ENCODE measurements around the gene AFF1.

Gene AFF1

DNA sequence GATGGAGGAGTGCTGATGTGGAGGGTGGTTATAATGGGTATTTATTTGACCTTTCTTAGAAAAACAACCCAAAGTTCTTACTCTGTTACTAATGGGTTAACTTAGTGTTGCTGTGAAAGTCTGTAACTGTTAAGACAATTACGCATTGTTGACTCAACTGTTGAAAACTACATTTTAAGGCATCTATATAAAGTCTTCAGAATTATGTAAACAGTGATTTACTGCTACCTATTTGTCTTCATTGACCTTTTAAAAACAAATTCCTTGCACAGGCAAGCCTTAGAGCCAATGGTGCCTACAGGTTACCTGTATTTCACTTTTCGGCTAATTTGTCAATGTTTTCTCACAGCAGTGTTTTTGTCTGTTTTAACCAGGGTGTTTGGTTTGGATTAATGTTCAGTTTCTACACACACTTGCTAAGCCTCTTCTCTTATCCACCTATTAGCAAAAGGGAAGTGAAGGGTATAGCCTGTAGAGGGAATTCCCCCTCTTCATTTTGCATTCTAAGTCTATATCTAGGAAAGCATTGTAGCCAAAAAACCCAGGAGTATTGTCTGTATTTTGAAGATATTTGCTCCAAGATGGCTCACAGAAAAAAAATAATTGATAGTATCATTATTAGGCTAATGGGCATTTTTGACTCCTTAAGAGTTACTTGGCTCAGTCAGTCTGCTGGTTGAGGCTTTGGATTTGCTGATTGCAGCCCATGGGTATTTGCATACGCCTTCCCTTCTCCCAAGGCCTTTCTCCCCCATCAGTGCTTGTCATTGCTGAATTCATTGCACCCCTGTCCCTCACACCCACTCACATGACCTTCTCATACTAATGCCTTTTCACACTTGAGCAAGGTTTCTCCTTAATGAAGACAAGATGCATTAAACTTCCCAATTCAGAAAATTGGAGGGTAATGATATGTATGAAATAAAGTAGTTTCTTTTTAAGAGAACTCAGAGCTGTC is 30.5 kb downstream of the AFF1 start:
- Histone ChIP-seq H3K27ac (ENCODE audit: low read depth, low read length) (no peak overlapping the region), H3F3A (ENCODE audit: insufficient read depth) (no peaks in the 10 kb centered on the region), H3K79me2 (ENCODE audit: insufficient read depth, low read length) (no peaks in the 10 kb centered on the region), H3K4me2 (ENCODE audit: low read depth, low read length, poor library complexity, severe bottlenecking) (no peak overlapping the region), H3K4me3 (ENCODE audit: insufficient read depth, low read length, poor library complexity, severe bottlenecking) (no peak overlapping the region), H4K20me1 (ENCODE audit: low read depth, low read length) (no peaks in the 10 kb centered on the region), H3K36me3 (ENCODE audit: low read length) (no peaks in the 10 kb centered on the region), H3K9ac (ENCODE audit: low read length) (no peak overlapping the region), H2AFZ (ENCODE audit: low read depth, low read length, severe bottlenecking) (no peak overlapping the region), H3K9me2 (replicated peaks; ENCODE audit: insufficient read depth, low read length) (no peaks in the 10 kb centered on the region), H3K9me3 (ENCODE audit: insufficient read depth, low read length) (no peaks in the 10 kb centered on the region), H3K27me3 (ENCODE audit: low read length) (no peaks in the 10 kb centered on the region)
- TF ChIP-seq, protein P1, sequence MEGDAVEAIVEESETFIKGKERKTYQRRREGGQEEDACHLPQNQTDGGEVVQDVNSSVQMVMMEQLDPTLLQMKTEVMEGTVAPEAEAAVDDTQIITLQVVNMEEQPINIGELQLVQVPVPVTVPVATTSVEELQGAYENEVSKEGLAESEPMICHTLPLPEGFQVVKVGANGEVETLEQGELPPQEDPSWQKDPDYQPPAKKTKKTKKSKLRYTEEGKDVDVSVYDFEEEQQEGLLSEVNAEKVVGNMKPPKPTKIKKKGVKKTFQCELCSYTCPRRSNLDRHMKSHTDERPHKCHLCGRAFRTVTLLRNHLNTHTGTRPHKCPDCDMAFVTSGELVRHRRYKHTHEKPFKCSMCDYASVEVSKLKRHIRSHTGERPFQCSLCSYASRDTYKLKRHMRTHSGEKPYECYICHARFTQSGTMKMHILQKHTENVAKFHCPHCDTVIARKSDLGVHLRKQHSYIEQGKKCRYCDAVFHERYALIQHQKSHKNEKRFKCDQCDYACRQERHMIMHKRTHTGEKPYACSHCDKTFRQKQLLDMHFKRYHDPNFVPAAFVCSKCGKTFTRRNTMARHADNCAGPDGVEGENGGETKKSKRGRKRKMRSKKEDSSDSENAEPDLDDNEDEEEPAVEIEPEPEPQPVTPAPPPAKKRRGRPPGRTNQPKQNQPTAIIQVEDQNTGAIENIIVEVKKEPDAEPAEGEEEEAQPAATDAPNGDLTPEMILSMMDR (IDR thresholded peaks at IDR 0.05; ENCODE audit: insufficient read depth, low read length, poor library complexity, severe bottlenecking), result no peak
- no peak for TF ChIP-seq EZH2phosphoT487 (conservative IDR thresholded peaks at IDR 0.05; ENCODE audit: low read length)

DNA sequence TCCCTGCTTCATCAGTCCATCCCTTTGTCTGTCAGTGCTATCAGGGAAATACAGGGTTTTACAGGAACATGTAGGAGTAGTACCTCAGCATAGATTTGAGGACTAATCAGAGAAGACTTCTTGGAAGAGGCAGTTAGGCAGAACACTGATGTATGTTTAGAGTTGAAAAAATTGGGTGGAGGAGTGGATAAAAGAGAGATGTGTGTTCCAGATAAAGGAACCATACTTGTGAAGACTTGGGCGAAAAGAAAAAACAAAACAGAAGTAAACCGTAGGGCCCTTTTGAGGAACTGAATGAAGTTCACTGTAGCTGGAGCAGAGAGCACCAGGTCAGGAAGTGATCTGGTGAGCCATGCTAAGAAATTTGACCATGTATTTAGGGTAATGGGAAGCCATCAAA is 32.3 kb downstream of the AFF1 start:
- no peak overlapping the region for H3K27ac ChIP-seq (ENCODE audit: low read depth, low read length)
- H3K9me3 ChIP-seq (ENCODE audit: insufficient read depth, low read length), result no peaks in the 10 kb centered on the region
- H3K4me2 ChIP-seq (ENCODE audit: low read depth, low read length, poor library complexity, severe bottlenecking), result no peak overlapping the region
- H3K79me2 ChIP-seq (ENCODE audit: insufficient read depth, low read length), result no peaks in the 10 kb centered on the region
- no peaks in the 10 kb centered on the region for H3K36me3 ChIP-seq (ENCODE audit: low read length)
- no peak overlapping the region for H2AFZ ChIP-seq (ENCODE audit: low read depth, low read length, severe bottlenecking)
- H3K4me3 ChIP-seq (ENCODE audit: insufficient read depth, low read length, poor library complexity, severe bottlenecking), result no peak overlapping the region
- no peaks in the 10 kb centered on the region for H3K9me2 ChIP-seq (replicated peaks; ENCODE audit: insufficient read depth, low read length)
- no peak overlapping the region for H3K9ac ChIP-seq (ENCODE audit: low read length)
- no peaks in the 10 kb centered on the region for H3K27me3 ChIP-seq (ENCODE audit: low read length)
- H3F3A ChIP-seq (ENCODE audit: insufficient read depth), result no peaks in the 10 kb centered on the region
- TF ChIP-seq EZH2phosphoT487 (conservative IDR thresholded peaks at IDR 0.05; ENCODE audit: low read length), result no peak
- TF ChIP-seq, protein P1 (IDR thresholded peaks at IDR 0.05; ENCODE audit: insufficient read depth, low read length, poor library complexity, severe bottlenecking), result no peak
- H4K20me1 ChIP-seq (ENCODE audit: low read depth, low read length), result no peaks in the 10 kb centered on the region

- no peak overlapping the region for H3K27ac ChIP-seq (ENCODE audit: low read depth, low read length)
- H3K9me2 ChIP-seq (replicated peaks; ENCODE audit: insufficient read depth, low read length), result no peaks in the 10 kb centered on the region
- no peaks in the 10 kb centered on the region for H3K27me3 ChIP-seq (ENCODE audit: low read length)
- H3K79me2 ChIP-seq (ENCODE audit: insufficient read depth, low read length), result no peaks in the 10 kb centered on the region
- no peak overlapping the region for H3K4me2 ChIP-seq (ENCODE audit: low read depth, low read length, poor library complexity, severe bottlenecking)
- H4K20me1 ChIP-seq (ENCODE audit: low read depth, low read length), result no peaks in the 10 kb centered on the region
- H3K4me3 ChIP-seq (ENCODE audit: insufficient read depth, low read length, poor library complexity, severe bottlenecking), result no peak overlapping the region
- no peaks in the 10 kb centered on the region for H3K9me3 ChIP-seq (ENCODE audit: insufficient read depth, low read length)
- no peak overlapping the region for H3K9ac ChIP-seq (ENCODE audit: low read length)
- no peaks in the 10 kb centered on the region for H3K36me3 ChIP-seq (ENCODE audit: low read length)
- H3F3A ChIP-seq (ENCODE audit: insufficient read depth), result no peaks in the 10 kb centered on the region
- TF ChIP-seq EZH2phosphoT487 (conservative IDR thresholded peaks at IDR 0.05; ENCODE audit: low read length), result no peak
- TF ChIP-seq, protein P1 (IDR thresholded peaks at IDR 0.05; ENCODE audit: insufficient read depth, low read length, poor library complexity, severe bottlenecking), result no peak
- no peak overlapping the region for H2AFZ ChIP-seq (ENCODE audit: low read depth, low read length, severe bottlenecking)
Measured at GRCh38 chr4:86967798-86968197, 33.0 kb downstream of the AFF1 start.
